Endothelial cell of umbilical vein (primary cell): ENCODE results near the gene MAML3. TPM values are rescaled to one million over a fixed set of nuclear protein-coding genes. Genes with fewer than 3 reads are reported as not detected.
A peak's percentile ranks its signal among the peaks of the same experiment; 100 is the strongest.

ENCODE experiments used
- BruUV-seq: library from RNA; stranded (reverse); fragments of 400-500 nt; replicated peaks from 2 replicates; lab custom pipeline; 2021; lab: Mats Ljungman, UMichigan
- CTCF ChIA-PET: fragments of 300-600, 350-600 bp; sonication (Branson Sonifier 250); formaldehyde crosslinking; loops from one replicate; lab custom pipeline; 2021; ENCODE audit warnings: antibody characterized with exemption, inconsistent platforms; lab: Charles Lee
- POLR2A ChIA-PET: fragments of 300-600, 350-600 bp; sonication (Branson Sonifier 250); formaldehyde crosslinking; loops from one replicate; lab custom pipeline; 2021; ENCODE audit warnings: antibody characterized with exemption, inconsistent platforms; lab: Charles Lee
- DNase-seq: peaks from one replicate; pipeline ENCODE4 v3.0.0-alpha.2; 2011; ENCODE audit warnings: low read depth, low spot score
- FAIRE-seq: peaks from 2 replicates; lab custom pipeline; 2011; peaks lifted over from hg19 to GRCh38; lab: Jason Lieb, UNC
- H2AFZ ChIP-seq: 2 replicates; pipeline ENCODE4 v1.6.0; 2012; ENCODE audit warnings: low read depth, low read length, control low read depth, inconsistent platforms
- H3K27ac ChIP-seq: 2 replicates; pipeline ENCODE4 v1.5.1; 2011; ENCODE audit warnings: low read depth, mild to moderate bottlenecking, control low read depth, low read length, moderate library complexity; ENCODE audit not compliant: insufficient read depth
- H3K27me3 ChIP-seq, 2 experiments: 2 replicates each; pipeline versions ENCODE4 v1.6.0 to v1.6.1; 2011; ENCODE audit warnings: low read length in 2 of 2, mixed read lengths in 1 of 2; ENCODE audit not compliant: control insufficient read depth in 2 of 2, insufficient read depth in 2 of 2
- H3K36me3 ChIP-seq, 2 experiments: 2 replicates in 1 of 2; 3 replicates in 1 of 2; pipeline ENCODE4 v1.5.1; 2011; ENCODE audit warnings: low read length in 2 of 2, mild to moderate bottlenecking in 1 of 2, moderate library complexity in 1 of 2; ENCODE audit not compliant: control insufficient read depth in 2 of 2, insufficient read depth in 2 of 2; ENCODE audit errors: extremely low read depth in 1 of 2
- H3K4me1 ChIP-seq: 3 replicates; pipeline ENCODE4 v1.5.1; 2011; ENCODE audit warnings: mild to moderate bottlenecking, low read length; ENCODE audit not compliant: control insufficient read depth, insufficient read depth; ENCODE audit errors: extremely low read depth
- H3K4me2 ChIP-seq: 2 replicates; pipeline ENCODE4 v1.6.1; 2011; ENCODE audit warnings: low read length, control low read depth, mixed read lengths; ENCODE audit not compliant: insufficient read depth
- H3K4me3 ChIP-seq, 3 experiments: fragments of 200-600 bp in 1 of 3; sonication (generic), shearing (Covaris generic) in 1 of 3; replicated peaks in 1 of 3; 2 replicates each; pipeline ENCODE4 v1.5.1; 2011 to 2016; ENCODE audit warnings: control low read depth in 3 of 3, low read length in 3 of 3, mild to moderate bottlenecking in 2 of 3, inconsistent platforms in 1 of 3, low read depth in 1 of 3, moderate library complexity in 1 of 3; ENCODE audit not compliant: insufficient read depth in 1 of 3
- H3K79me2 ChIP-seq: 2 replicates; pipeline ENCODE4 v1.6.0; 2012; ENCODE audit warnings: low read length, inconsistent platforms; ENCODE audit not compliant: control insufficient read depth, insufficient read depth
- H3K9ac ChIP-seq: replicated peaks from 2 replicates; pipeline ENCODE3; 2011; ENCODE audit warnings: low read length, control low read depth; ENCODE audit not compliant: insufficient read depth; ENCODE audit errors: extremely low read depth
- H3K9me1 ChIP-seq: replicated peaks from 3 replicates; pipeline ENCODE4 v1.6.0; 2011; ENCODE audit warnings: mild to moderate bottlenecking, low read length; ENCODE audit not compliant: control insufficient read depth, insufficient read depth; ENCODE audit errors: extremely low read depth
- H3K9me3 ChIP-seq: replicated peaks from 2 replicates; pipeline ENCODE4 v1.5.1; 2012; ENCODE audit warnings: low read length, inconsistent platforms; ENCODE audit not compliant: control insufficient read depth, insufficient read depth
- H4K20me1 ChIP-seq: replicated peaks from 2 replicates; pipeline ENCODE3; 2011; ENCODE audit warnings: mild to moderate bottlenecking, low read length; ENCODE audit not compliant: control insufficient read depth, insufficient read depth; ENCODE audit errors: extremely low read depth
- EZH2 ChIP-seq: IDR thresholded peaks from 2 replicates; pipeline ENCODE4 v1.6.1; 2012; ENCODE audit warnings: borderline replicate concordance, low read depth, mild to moderate bottlenecking, moderate library complexity, low read length, inconsistent platforms; ENCODE audit not compliant: severe bottlenecking
- FOS ChIP-seq: IDR thresholded peaks from 2 replicates; pipeline ENCODE4 v1.6.1; 2011; ENCODE audit warnings: mild to moderate bottlenecking, low read length, moderate library complexity, borderline replicate concordance; ENCODE audit not compliant: insufficient read depth
- GATA2 ChIP-seq: IDR thresholded peaks from 2 replicates; pipeline ENCODE4 v1.7.0; 2011; ENCODE audit warnings: low read depth, mild to moderate bottlenecking, moderate library complexity, mixed read lengths, low read length; ENCODE audit not compliant: insufficient read length, insufficient read depth
- JUN ChIP-seq: IDR thresholded peaks from 2 replicates; pipeline ENCODE4 v1.6.1; 2011; ENCODE audit warnings: borderline replicate concordance, low read depth; ENCODE audit not compliant: insufficient read length, insufficient read depth
- MYC ChIP-seq: IDR thresholded peaks from one replicate; pipeline ENCODE4 v1.6.1; 2011; ENCODE audit warnings: mild to moderate bottlenecking, low read depth, low read length
- POLR2A ChIP-seq: IDR thresholded peaks from 2 replicates; pipeline ENCODE4 v1.6.1; 2012; ENCODE audit warnings: low read depth, mild to moderate bottlenecking, control low read depth, low read length
- POLR2AphosphoS5 ChIP-seq: IDR thresholded peaks from 2 replicates; pipeline ENCODE4 v1.6.1; 2012; ENCODE audit warnings: low read depth, mild to moderate bottlenecking, control low read depth, low read length, moderate library complexity; ENCODE audit not compliant: insufficient read depth
- dilution Hi-C: fragments of 300-500 bp; cut with MboI; formaldehyde crosslinking; loops from one replicate; pipeline ENCODE4 v1.15.0; 2019; ENCODE audit warnings: low sequenced_read_pairs; ENCODE audit not compliant: extremely low pct_ligation_motif_present
- intact Hi-C: fragments of 100-400 bp; cut with micrococcal nuclease; formaldehyde crosslinking; loops from one replicate; pipeline ENCODE4 v1.10.0; 2022
- polyA plus RNA-seq, 4 experiments: library from polyadenylated mRNA; depleted of rRNA in 3 of 4; stranded (reverse) in 3 of 4; unstranded in 1 of 4; fragments of >200 nt; gene quantifications; 2 replicates each; pipeline versions ENCODE4 v1.2.1 to v1.2.3, GENCODE V29; 2011 to 2012; ENCODE audit warnings: missing spikeins in 1 of 4
- total RNA-seq: library from RNA; stranded (reverse); gene quantifications from 2 replicates; pipeline ENCODE4 v1.2.3, GENCODE V29; 2021
- TF ChIP-seq, protein P1 (sequence below), 2 donors: IDR thresholded peaks; 1 replicate in 1 of 2; 2 replicates in 1 of 2; pipeline ENCODE4 v1.5.1; 2011; ENCODE audit warnings: low read length in 2 of 2, mild to moderate bottlenecking in 2 of 2, moderate library complexity in 2 of 2, control low read depth in 1 of 2, inconsistent platforms in 1 of 2, low read depth in 1 of 2; ENCODE audit not compliant: insufficient read depth in 1 of 2; ENCODE audit errors: extremely low read depth in 1 of 2
- TF ChIP-seq, protein P2 (sequence below): IDR thresholded peaks from 2 replicates; pipeline ENCODE4 v1.6.1; 2011; ENCODE audit not compliant: insufficient read depth, insufficient read length

Gene MAML3
- total and polyA plus RNA-seq, 2 donors (not counting 3 experiments of a cell fraction or from before 2014, with no cell fraction given): 14.0 to 20.3 TPM

DNA sequence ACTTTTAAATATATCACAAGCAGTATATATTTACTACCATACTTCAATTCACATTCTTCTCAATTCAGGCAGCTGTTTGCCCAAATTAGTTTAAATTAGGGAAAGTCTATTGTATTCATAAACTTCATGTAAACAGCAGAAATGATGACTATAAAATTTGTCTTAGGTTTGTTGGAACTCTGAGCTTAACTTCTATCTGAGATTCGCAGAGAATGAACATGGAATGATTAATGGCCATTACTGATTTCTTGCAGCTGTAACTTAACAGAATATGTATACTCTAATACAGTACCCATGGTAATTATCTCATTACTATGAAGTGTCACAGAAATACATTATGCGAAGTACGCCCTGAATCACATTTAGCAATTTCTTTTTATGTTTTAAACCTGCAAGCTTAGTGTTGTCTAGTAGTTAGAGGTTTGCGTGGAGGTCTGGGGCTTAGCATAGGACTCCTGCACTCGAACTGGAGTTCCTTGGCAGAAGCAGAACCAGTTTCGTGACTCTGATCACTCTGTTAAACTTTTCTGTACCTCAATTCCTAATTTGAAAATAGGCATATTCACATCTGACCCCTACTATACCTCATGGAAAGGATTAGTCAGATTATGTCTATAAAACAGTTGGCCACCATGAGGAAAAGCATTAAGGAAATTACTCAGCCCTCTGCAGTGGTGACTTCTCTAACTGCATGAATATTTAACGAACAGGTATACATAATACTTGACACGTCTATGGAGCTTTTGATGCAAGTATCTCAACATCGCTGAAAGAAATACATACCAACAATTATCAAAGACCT, 245.1 kb downstream of the MAML3 start:
- BruUV-seq: no TSS peak
- ChIA-PET POLR2A (interaction anchor here (0.7 kb wide), 1 partner anchor 14 kb away, joined by 5 read pairs; no protein-coding TSS in a partner anchor), CTCF (interaction anchor here (0.7 to 3.0 kb wide), 3 partner anchors 10 to 174 kb away, joined by 3 to 12 read pairs (median 3); no protein-coding TSS in a partner anchor)
- FAIRE-seq: no peak
- Histone ChIP-seq H4K20me1 (no peaks in the 10 kb centered on the region), H3K27me3 (no peaks in the 10 kb centered on the region), H3K79me2 (no peaks in the 10 kb centered on the region), H3K9me3 (no peaks in the 10 kb centered on the region), H3K4me3 (no peak overlapping the region), H3K4me1 (peaks cover 20% of the 10 kb centered on the region), H3K36me3 (no peaks in the 10 kb centered on the region), H2AFZ (no peak overlapping the region), H3K4me2 (peak overlapping the region; percentile 13), H3K9ac (no peak overlapping the region), H3K9me1 (no peaks in the 10 kb centered on the region), H3K27ac (peak overlapping the region; percentile 6)
- dilution Hi-C loops: no loop called here
- intact Hi-C loops: no loop called here
- TF ChIP-seq EZH2: no peak
- no peak for TF ChIP-seq MYC
- no peak for TF ChIP-seq POLR2AphosphoS5
- TF ChIP-seq, protein P1, sequence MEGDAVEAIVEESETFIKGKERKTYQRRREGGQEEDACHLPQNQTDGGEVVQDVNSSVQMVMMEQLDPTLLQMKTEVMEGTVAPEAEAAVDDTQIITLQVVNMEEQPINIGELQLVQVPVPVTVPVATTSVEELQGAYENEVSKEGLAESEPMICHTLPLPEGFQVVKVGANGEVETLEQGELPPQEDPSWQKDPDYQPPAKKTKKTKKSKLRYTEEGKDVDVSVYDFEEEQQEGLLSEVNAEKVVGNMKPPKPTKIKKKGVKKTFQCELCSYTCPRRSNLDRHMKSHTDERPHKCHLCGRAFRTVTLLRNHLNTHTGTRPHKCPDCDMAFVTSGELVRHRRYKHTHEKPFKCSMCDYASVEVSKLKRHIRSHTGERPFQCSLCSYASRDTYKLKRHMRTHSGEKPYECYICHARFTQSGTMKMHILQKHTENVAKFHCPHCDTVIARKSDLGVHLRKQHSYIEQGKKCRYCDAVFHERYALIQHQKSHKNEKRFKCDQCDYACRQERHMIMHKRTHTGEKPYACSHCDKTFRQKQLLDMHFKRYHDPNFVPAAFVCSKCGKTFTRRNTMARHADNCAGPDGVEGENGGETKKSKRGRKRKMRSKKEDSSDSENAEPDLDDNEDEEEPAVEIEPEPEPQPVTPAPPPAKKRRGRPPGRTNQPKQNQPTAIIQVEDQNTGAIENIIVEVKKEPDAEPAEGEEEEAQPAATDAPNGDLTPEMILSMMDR (IDR thresholded peaks at IDR 0.05; ENCODE audit: extremely low read depth in 1 of 2, insufficient read depth in 1 of 2, low read depth in 1 of 2, low read length in 2 of 2): no peak
- peak; percentile 63 for TF ChIP-seq JUN
- TF ChIP-seq GATA2: no peak
- TF ChIP-seq, protein P2, sequence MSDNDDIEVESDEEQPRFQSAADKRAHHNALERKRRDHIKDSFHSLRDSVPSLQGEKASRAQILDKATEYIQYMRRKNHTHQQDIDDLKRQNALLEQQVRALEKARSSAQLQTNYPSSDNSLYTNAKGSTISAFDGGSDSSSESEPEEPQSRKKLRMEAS: no peak
- TF ChIP-seq POLR2A: no peak
- TF ChIP-seq FOS: peak; percentile 42
- DNase-seq: peak; percentile 77
